ENCODE data around the gene HSD3B2. TPM values are rescaled to one million over a fixed set of nuclear protein-coding genes. Genes with fewer than 3 reads are reported as not detected.

HSD3B2 gene
- total and polyA plus RNA-seq, 2 of the 8 experiments (the other 6 are each of a cell fraction or from before 2014, with no cell fraction given), result not detected

GRCh38 chr1:119449971-119450370, 35.0 kb downstream of the HSD3B2 start:
- no peak overlapping the region for H3K9ac ChIP-seq (replicated peaks in 1 of 4; ENCODE audit: extremely low read depth in 1 of 4, low read depth in 3 of 4, low read length in 3 of 4)
- peaks cover 0 to 2% (median 0%) of the 10 kb centered on the region in 4 experiments; a peak in 2 of 7 replicates for H3K4me1 ChIP-seq (replicated peaks in 1 of 4; ENCODE audit: control insufficient read depth in 3 of 4, insufficient read depth in 4 of 4, low read length in 3 of 4)
- no peaks in the 10 kb centered on the region for H4K20me1 ChIP-seq (replicated peaks in 1 of 2; ENCODE audit: control insufficient read depth in 1 of 2, insufficient read depth in 2 of 2, low read length in 2 of 2)
- CTCF ChIA-PET (ENCODE audit: partially characterized antibody), result interaction anchor here (0.5 to 7.0 kb wide), 23 partner anchors 8 to 176 kb away, joined by 3 to 31 read pairs (median 3); no protein-coding TSS in a partner anchor
- no peak overlapping the region for H2AFZ ChIP-seq (ENCODE audit: low read length)
- DNase-seq (ENCODE audit: low read depth in 1 of 2, low spot score in 2 of 2), result peak; percentile 25 to 71
- H2BK12ac ChIP-seq (ENCODE audit: low read depth, low read length), result 0 out of 2 replicates have a peak overlapping the region, but pooled peaks have one; percentile 17
- no peak overlapping the region for H4K91ac ChIP-seq (replicated peaks; ENCODE audit: insufficient read length, low read length)
- no peak overlapping the region for H3K4ac ChIP-seq (replicated peaks; ENCODE audit: insufficient read length, low read depth, low read length)
- no peak overlapping the region for H3K14ac ChIP-seq (ENCODE audit: insufficient read length)
- H3K27ac ChIP-seq (ENCODE audit: low read depth, low read length), result no peak overlapping the region
- H4K5ac ChIP-seq (ENCODE audit: insufficient read length, low read depth, low read length), result no peak overlapping the region
- 51% methylated on average over 8 of the region's 8 CpGs; no CpG with 5 or more reads in 1 of the 2 experiments for WGBS, 2 experiments (ENCODE audit: extremely low coverage in 1 of 2, insufficient coverage in 1 of 2, insufficient read length in 1 of 2, insufficient replicate concordance in 2 of 2, low coverage in 1 of 2, low lambda C conversion rate in 2 of 2, missing lambda C conversion rate in 1 of 2)
- H3K23me2 ChIP-seq (ENCODE audit: low read depth, low read length), result 0 out of 2 replicates have a peak, but pooled peaks cover 2% of the 10 kb centered on the region
- no peak overlapping the region for H2AK5ac ChIP-seq (ENCODE audit: low read depth, low read length)
- peak; percentile 13 for FAIRE-seq
- no peak overlapping the region; the same call in 1 of the 2 replicates for H4K8ac ChIP-seq (ENCODE audit: extremely low read depth, insufficient read depth, low read length)
- POLR2A ChIA-PET (ENCODE audit: partially characterized antibody), result no interaction called here
- no peak overlapping the region for H2BK20ac ChIP-seq (ENCODE audit: low read length)
- H3K23ac ChIP-seq (ENCODE audit: insufficient read length), result no peak overlapping the region
- TF ChIP-seq RAD21 (IDR thresholded peaks at IDR 0.05 in 1 of 2, conservative IDR thresholded peaks at IDR 0.05 in 1 of 2; ENCODE audit: low read depth in 2 of 2, low read length in 2 of 2) (peak; percentile 77 to 86), EZH2 (IDR thresholded peaks at IDR 0.05; ENCODE audit: low read depth, low read length, severe bottlenecking) (no peak), CREB1 (IDR thresholded peaks at IDR 0.05) (no peak), ZNF274 (IDR thresholded peaks at IDR 0.05; ENCODE audit: borderline replicate concordance, extremely low read depth, low read length) (no peak), CTCF (IDR thresholded peaks at IDR 0.05; ENCODE audit: control extremely low read depth in 1 of 3, insufficient read depth in 1 of 3, low read depth in 1 of 3, low read length in 3 of 3) (peak; percentile 56 to 77 (median 65)), CBX5 (IDR thresholded peaks at IDR 0.05; ENCODE audit: low read depth, low read length) (no peak)
- H2BK120ac ChIP-seq (replicated peaks; ENCODE audit: low read depth, low read length), result no peak overlapping the region
- H2BK5ac ChIP-seq (ENCODE audit: low read depth, low read length), result no peak overlapping the region
- H3K4me3 ChIP-seq (ENCODE audit: extremely low read depth in 1 of 4, insufficient read depth in 2 of 4, low read depth in 3 of 4, low read length in 4 of 4), result no peak overlapping the region
- no peaks in the 10 kb centered on the region for H3K79me2 ChIP-seq (ENCODE audit: control insufficient read depth in 1 of 2, insufficient read depth in 2 of 2, low read length in 2 of 2)
- H3K27me3 ChIP-seq (replicated peaks in 1 of 4; ENCODE audit: control insufficient read depth in 3 of 4, extremely low read depth in 1 of 4, insufficient read depth in 3 of 4, low read length in 3 of 4), result no peaks in the 10 kb centered on the region
- no peaks in the 10 kb centered on the region for H3K79me1 ChIP-seq (ENCODE audit: low read depth, low read length)
- H3K56ac ChIP-seq (replicated peaks; ENCODE audit: insufficient read length, low read depth, low read length), result no peak overlapping the region
- H3K9me3 ChIP-seq (ENCODE audit: insufficient read depth in 2 of 2, low read depth in 1 of 2, low read length in 1 of 2), result no peaks in the 10 kb centered on the region
- no peak overlapping the region for H2BK15ac ChIP-seq (ENCODE audit: low read length)
- H3K18ac ChIP-seq (ENCODE audit: extremely low read depth, low read length), result no peak overlapping the region
- H3K36me3 ChIP-seq (ENCODE audit: control insufficient read depth in 2 of 4, insufficient read depth in 4 of 4, low read length in 3 of 4), result no peaks in the 10 kb centered on the region
- H3K4me2 ChIP-seq (ENCODE audit: insufficient read depth in 1 of 2, low read depth in 2 of 2, low read length in 2 of 2), result no peak overlapping the region

Data from H1 (cell line).